ENCODE data around the gene SLC10A3. TPM values are rescaled to one million over a fixed set of nuclear protein-coding genes. Genes with fewer than 3 reads are reported as not detected.

The SLC10A3 gene
- total RNA-seq, 1 experiment from 2014 or later, result 42.1 TPM

- DNase-seq, result no peak
- intact Hi-C loops (cut with micrococcal nuclease), result no loop called here
- Histone ChIP-seq H3K27me3 (ENCODE audit: low read length) (no peaks in the 10 kb centered on the region), H3K27ac (ENCODE audit: low read length) (no peak overlapping the region), H4K20me1 (ENCODE audit: low read length) (no peaks in the 10 kb centered on the region), H3K9me3 (ENCODE audit: low read length) (no peaks in the 10 kb centered on the region), H3K36me3 (ENCODE audit: low read depth, low read length) (no peaks in the 10 kb centered on the region), H3F3A (ENCODE audit: low read length, unreplicated experiment) (no peaks in the 10 kb centered on the region), H3K4me3 (ENCODE audit: low read length) (peak overlapping the region; percentile 92), H2AFZ (ENCODE audit: low read length) (peak overlapping the region; percentile 95), H3K9ac (ENCODE audit: low read length) (peak overlapping the region; percentile 52), H3K9me2 (replicated peaks; ENCODE audit: low read length) (no peaks in the 10 kb centered on the region), H3K4me2 (ENCODE audit: low read length) (peak overlapping the region; percentile 82), H3K79me2 (ENCODE audit: low read length) (peaks cover 12% of the 10 kb centered on the region), H3K4me1 (ENCODE audit: insufficient read depth, low read length) (peaks cover 8% of the 10 kb centered on the region)
- ChIA-PET CTCF (no interaction called here), POLR2A (ENCODE audit: unreplicated experiment) (no interaction called here)
- peak; percentile 3 for ATAC-seq
- TF ChIP-seq EZH2 (IDR thresholded peaks at IDR 0.05; ENCODE audit: low read length, unreplicated experiment), result no peak
- TF ChIP-seq, protein P1, sequence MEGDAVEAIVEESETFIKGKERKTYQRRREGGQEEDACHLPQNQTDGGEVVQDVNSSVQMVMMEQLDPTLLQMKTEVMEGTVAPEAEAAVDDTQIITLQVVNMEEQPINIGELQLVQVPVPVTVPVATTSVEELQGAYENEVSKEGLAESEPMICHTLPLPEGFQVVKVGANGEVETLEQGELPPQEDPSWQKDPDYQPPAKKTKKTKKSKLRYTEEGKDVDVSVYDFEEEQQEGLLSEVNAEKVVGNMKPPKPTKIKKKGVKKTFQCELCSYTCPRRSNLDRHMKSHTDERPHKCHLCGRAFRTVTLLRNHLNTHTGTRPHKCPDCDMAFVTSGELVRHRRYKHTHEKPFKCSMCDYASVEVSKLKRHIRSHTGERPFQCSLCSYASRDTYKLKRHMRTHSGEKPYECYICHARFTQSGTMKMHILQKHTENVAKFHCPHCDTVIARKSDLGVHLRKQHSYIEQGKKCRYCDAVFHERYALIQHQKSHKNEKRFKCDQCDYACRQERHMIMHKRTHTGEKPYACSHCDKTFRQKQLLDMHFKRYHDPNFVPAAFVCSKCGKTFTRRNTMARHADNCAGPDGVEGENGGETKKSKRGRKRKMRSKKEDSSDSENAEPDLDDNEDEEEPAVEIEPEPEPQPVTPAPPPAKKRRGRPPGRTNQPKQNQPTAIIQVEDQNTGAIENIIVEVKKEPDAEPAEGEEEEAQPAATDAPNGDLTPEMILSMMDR (conservative IDR thresholded peaks at IDR 0.05; ENCODE audit: low read depth, low read length), result no peak
- no peak for TF ChIP-seq EZH2phosphoT487 (IDR thresholded peaks at IDR 0.05; ENCODE audit: borderline replicate concordance, low read length)
- BruUV-seq (replicated peaks), result TSS peak; percentile 90
Measured at GRCh38 chrX:154516656-154517100, 26.2 kb upstream of the SLC10A3 start.

DNA sequence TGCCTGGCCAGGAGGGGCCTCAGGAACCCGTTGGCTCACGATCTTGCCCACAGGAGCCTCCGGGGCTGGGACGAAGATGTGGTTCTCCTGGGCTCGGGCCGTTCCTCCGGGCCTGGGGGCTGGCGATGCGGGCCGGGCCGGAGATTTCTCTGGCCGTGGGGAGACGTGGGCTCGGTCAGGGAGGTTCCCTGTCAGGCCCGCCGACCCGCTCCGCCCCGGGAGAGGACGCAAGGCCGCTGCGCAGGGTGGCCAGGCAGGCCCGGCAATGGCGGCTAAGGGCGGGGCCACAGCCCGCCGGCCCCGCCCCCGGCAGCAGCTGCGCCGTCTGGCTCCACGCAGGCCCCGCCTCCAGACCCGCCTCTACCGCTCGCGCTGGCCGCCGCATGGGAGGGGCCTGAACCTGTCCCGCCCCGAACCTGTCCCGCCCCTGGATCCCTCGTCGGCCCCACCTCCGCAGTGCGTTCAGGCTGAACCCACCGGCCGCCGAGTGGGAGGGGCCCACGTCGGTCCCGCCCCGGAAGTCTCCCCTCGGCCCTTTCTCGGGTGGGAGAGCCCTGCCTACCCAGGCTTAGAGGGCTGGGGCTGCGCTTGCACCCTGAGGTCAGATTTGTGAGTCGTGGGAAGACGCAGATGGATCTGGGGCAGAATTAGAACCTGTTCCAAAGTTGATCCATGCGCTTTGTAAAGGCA is 25.7 kb upstream of the SLC10A3 start, which contains the start of gene FAM3A:
FAM3A (minus strand) TSS at position 267 of the 690 bp plus-strand sequence. CDS start 460 bp downstream, outside the sequence.
- ChIA-PET POLR2A (ENCODE audit: unreplicated experiment) (no interaction called here), CTCF (no interaction called here)
- Histone ChIP-seq H3K36me3 (ENCODE audit: low read depth, low read length) (no peaks in the 10 kb centered on the region), H3K4me2 (ENCODE audit: low read length) (peak within 1 kb of the TSS; percentile 99), H3F3A (ENCODE audit: low read length, unreplicated experiment) (no peaks in the 10 kb centered on the region), H3K4me3 (ENCODE audit: low read length) (peak within 1 kb of the TSS; percentile 92), H3K27ac (ENCODE audit: low read length) (peak within 1 kb of the TSS; percentile 55), H3K9me2 (replicated peaks; ENCODE audit: low read length) (no peaks in the 10 kb centered on the region), H3K9me3 (ENCODE audit: low read length) (no peaks in the 10 kb centered on the region), H3K27me3 (ENCODE audit: low read length) (no peaks in the 10 kb centered on the region), H3K4me1 (ENCODE audit: insufficient read depth, low read length) (peaks cover 8% of the 10 kb centered on the region), H4K20me1 (ENCODE audit: low read length) (no peaks in the 10 kb centered on the region), H3K79me2 (ENCODE audit: low read length) (peaks cover 12% of the 10 kb centered on the region), H2AFZ (ENCODE audit: low read length) (peak within 1 kb of the TSS; percentile 95), H3K9ac (ENCODE audit: low read length) (peak within 1 kb of the TSS; percentile 95)
- DNase-seq (peak; percentile 88), ATAC-seq (peak; percentile 97)
- intact Hi-C loops (cut with micrococcal nuclease), result no loop called here
- TF ChIP-seq, protein P1 (conservative IDR thresholded peaks at IDR 0.05; ENCODE audit: low read depth, low read length), result no peak
- TF ChIP-seq EZH2 (IDR thresholded peaks at IDR 0.05; ENCODE audit: low read length, unreplicated experiment) (no peak), EZH2phosphoT487 (IDR thresholded peaks at IDR 0.05; ENCODE audit: borderline replicate concordance, low read length) (no peak)
- no TSS peak for BruUV-seq (replicated peaks)

All from PC-3 (cell line).